Kidney epithelial cell (primary cell): ENCODE measurements around the gene LTB. TPM values are rescaled to one million over a fixed set of nuclear protein-coding genes. Genes with fewer than 3 reads are reported as not detected.

Source experiments
- DNase-seq: peaks from one replicate; pipeline ENCODE4 v3.0.0-alpha.2; 2010; ENCODE audit warnings: low read depth
- H3K27me3 ChIP-seq: 2 replicates; pipeline ENCODE4 v1.6.0; 2011; ENCODE audit warnings: low read length; ENCODE audit not compliant: control insufficient read depth, insufficient read depth
- H3K36me3 ChIP-seq: 2 replicates; pipeline ENCODE4 v1.5.1; 2011; ENCODE audit warnings: low read length; ENCODE audit not compliant: control insufficient read depth, insufficient read depth
- H3K4me3 ChIP-seq: 2 replicates; pipeline ENCODE4 v1.5.1; 2011; ENCODE audit warnings: low read depth, mild to moderate bottlenecking, control low read depth, low read length
- CTCF ChIP-seq: IDR thresholded peaks from 2 replicates; pipeline ENCODE4 v1.5.1; 2011; ENCODE audit warnings: mild to moderate bottlenecking, moderate library complexity, low read length, control low read depth, inconsistent platforms; ENCODE audit not compliant: insufficient read depth, poor library complexity, severe bottlenecking
- total RNA-seq: library from RNA; depleted of rRNA; stranded (reverse); fragments of >200 nt; gene quantifications from 2 replicates; pipeline ENCODE4 v1.2.3, GENCODE V29; 2015

The LTB gene
- total RNA-seq, 1 donor from 2014 or later = 21.4 TPM

GRCh38 chr6:31578184-31579118 is 3.8 kb downstream of the LTB start:
- TF ChIP-seq CTCF = no peak

GRCh38 chr6:31577579-31577966 is 4.7 kb downstream of the LTB start:
- Histone ChIP-seq H3K36me3 (no peaks in the 10 kb centered on the region), H3K4me3 (no peak overlapping the region), H3K27me3 (no peaks in the 10 kb centered on the region)
- DNase-seq = no peak
- no peak for TF ChIP-seq CTCF

More at GRCh38 chr6:31578184-31579118, 3.8 kb downstream of the LTB start:
- DNase-seq = peak; percentile 67
- Histone ChIP-seq H3K27me3 (no peaks in the 10 kb centered on the region), H3K36me3 (no peaks in the 10 kb centered on the region), H3K4me3 (no peak overlapping the region)

- H3K4me3 ChIP-seq = no peak overlapping the region
- H3K27me3 ChIP-seq = no peaks in the 10 kb centered on the region
- DNase-seq = no peak
- H3K36me3 ChIP-seq = no peaks in the 10 kb centered on the region
- TF ChIP-seq CTCF = no peak
These were observed 5.2 kb downstream of the LTB start for GRCh38 chr6:31576897-31577578.

- no peak for TF ChIP-seq CTCF
- DNase-seq = no peak
- Histone ChIP-seq H3K4me3 (peak overlapping the region; percentile 32), H3K36me3 (no peaks in the 10 kb centered on the region), H3K27me3 (no peaks in the 10 kb centered on the region)
These were observed 6.1 kb downstream of the LTB start for GRCh38 chr6:31575952-31576685.

GRCh38 chr6:31575335-31575901 is 6.8 kb downstream of the LTB start, which contains the start of gene TNF:
TNF (plus strand) TSS chr6:31575565; CDS start chr6:31575742, 177 bp downstream.
- no peaks in the 10 kb centered on the region for H3K36me3 ChIP-seq
- no peak for TF ChIP-seq CTCF
- no peak for DNase-seq
- H3K27me3 ChIP-seq = no peaks in the 10 kb centered on the region
- peak within 1 kb of the TSS; percentile 32 for H3K4me3 ChIP-seq
